Measurements from ENCODE around the gene AGBL1.

Gene AGBL1

DNA sequence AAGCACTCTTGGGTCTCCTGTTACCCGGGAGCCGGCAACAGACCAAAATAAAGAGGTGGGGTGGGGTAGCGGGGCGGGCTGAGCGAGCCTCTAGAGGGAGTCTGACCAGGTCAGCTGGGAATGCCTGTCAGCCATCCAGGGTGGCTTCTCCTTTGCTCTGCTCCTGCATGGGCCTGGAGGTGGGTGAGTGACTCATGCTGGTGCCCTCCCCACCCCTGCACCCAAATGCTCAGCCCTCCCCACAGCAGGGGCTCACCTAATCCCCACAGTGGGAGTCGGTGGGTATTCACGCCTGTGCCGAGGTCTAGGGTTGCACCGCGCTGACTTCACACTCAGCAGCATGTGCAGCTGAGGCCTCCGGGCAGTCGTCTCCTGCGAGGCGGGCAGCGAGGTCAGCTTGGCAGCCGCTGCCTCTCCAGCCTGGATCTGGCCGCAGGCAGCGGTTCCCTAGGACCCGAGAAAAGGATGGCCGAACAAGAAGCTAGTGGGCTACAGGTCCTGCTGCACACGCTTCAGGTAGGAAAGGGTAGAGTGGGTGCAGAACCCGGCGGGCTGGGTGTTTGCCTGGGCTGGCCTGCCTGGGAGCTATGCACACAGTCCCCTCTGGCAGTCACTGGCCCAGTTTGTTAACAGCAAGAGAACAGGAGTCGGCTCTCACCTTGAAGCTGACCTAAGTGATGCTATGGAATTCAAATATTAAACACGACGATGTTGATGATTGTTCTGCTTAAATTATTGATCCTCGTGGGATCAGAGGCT is at the start of gene AGBL1:
AGBL1 (plus strand) TSS at position 364 of the 759 bp plus-strand sequence.
- TF ChIP-seq, protein P1, sequence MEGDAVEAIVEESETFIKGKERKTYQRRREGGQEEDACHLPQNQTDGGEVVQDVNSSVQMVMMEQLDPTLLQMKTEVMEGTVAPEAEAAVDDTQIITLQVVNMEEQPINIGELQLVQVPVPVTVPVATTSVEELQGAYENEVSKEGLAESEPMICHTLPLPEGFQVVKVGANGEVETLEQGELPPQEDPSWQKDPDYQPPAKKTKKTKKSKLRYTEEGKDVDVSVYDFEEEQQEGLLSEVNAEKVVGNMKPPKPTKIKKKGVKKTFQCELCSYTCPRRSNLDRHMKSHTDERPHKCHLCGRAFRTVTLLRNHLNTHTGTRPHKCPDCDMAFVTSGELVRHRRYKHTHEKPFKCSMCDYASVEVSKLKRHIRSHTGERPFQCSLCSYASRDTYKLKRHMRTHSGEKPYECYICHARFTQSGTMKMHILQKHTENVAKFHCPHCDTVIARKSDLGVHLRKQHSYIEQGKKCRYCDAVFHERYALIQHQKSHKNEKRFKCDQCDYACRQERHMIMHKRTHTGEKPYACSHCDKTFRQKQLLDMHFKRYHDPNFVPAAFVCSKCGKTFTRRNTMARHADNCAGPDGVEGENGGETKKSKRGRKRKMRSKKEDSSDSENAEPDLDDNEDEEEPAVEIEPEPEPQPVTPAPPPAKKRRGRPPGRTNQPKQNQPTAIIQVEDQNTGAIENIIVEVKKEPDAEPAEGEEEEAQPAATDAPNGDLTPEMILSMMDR (IDR thresholded peaks at IDR 0.05; ENCODE audit: control insufficient read depth, insufficient read depth, low read depth, low read length, missing control alignments): no peak
- DNase-seq (ENCODE audit: low read depth): no peak
- H3K4me3 ChIP-seq (ENCODE audit: control insufficient read depth, low read depth, low read length): no peak within 1 kb of the TSS

DNA sequence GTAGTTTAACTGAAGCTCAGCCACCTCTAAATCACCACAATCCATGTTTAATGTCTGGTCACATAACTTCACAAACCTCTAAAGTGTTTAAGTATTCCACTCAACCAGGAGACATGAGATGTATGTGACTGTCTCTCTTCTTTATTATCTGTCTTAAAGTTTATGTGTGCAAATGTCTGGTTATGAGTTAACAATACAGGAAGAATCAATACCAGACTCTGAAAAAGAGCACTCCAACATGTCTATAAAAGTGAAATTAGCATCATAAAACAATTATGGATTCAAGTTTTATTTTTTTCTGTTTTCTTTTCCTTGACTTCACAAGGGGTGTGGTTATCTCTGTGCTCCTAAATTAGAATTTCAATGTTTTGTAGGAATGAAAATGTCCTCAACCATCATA is 44.8 kb upstream of the AGBL1 start:
- no peak for DNase-seq (ENCODE audit: low read depth)
- TF ChIP-seq, protein P1 (IDR thresholded peaks at IDR 0.05; ENCODE audit: control insufficient read depth, insufficient read depth, low read depth, low read length, missing control alignments): no peak
- no peak overlapping the region for H3K4me3 ChIP-seq (ENCODE audit: control insufficient read depth, low read depth, low read length)

DNA sequence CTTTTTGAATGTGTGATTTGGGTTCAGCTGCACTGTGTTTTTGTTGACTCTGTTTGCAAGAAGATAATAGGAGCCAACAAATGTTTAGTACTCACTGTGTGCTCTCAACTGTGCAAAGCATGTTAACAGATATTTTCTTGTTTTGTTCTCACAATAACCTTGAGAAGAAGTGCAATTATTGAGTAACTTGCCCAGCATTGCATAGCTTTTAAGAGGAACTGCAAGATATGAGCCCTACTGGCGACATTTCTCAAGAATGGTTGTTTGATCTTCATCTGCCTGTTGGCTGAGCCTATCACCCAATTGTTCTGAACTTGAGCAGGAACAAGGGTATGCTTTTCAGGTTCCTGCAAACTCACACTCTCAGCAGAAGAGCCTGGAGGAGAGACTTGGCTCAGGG is 43.4 kb upstream of the AGBL1 start:
- no peak for DNase-seq (ENCODE audit: low read depth)
- H3K4me3 ChIP-seq (ENCODE audit: control insufficient read depth, low read depth, low read length): no peak overlapping the region
- TF ChIP-seq, protein P1 (IDR thresholded peaks at IDR 0.05; ENCODE audit: control insufficient read depth, insufficient read depth, low read depth, low read length, missing control alignments): no peak

DNA sequence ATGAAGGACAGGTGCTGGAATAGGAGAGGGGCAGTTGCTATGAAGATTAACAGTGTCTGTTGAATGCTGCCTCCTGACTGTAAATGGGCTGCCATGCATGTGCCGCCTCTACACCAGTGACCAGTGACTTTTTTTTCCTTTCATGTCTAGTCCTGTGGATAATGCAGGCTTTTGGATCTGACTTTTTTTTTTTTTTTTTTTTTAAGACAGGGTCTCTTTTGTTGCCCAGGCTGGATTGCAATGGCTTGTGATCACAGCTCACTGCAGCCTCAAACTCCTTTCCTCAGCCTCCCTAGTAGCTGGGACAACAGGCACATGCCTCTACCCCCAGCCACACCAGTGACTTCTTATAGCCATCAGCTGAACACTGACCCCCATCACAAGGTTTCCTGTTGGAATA is 41.2 kb upstream of the AGBL1 start:
- H3K4me3 ChIP-seq (ENCODE audit: control insufficient read depth, low read depth, low read length): no peak overlapping the region
- TF ChIP-seq, protein P1 (IDR thresholded peaks at IDR 0.05; ENCODE audit: control insufficient read depth, insufficient read depth, low read depth, low read length, missing control alignments): no peak
- DNase-seq (ENCODE audit: low read depth): no peak

DNA sequence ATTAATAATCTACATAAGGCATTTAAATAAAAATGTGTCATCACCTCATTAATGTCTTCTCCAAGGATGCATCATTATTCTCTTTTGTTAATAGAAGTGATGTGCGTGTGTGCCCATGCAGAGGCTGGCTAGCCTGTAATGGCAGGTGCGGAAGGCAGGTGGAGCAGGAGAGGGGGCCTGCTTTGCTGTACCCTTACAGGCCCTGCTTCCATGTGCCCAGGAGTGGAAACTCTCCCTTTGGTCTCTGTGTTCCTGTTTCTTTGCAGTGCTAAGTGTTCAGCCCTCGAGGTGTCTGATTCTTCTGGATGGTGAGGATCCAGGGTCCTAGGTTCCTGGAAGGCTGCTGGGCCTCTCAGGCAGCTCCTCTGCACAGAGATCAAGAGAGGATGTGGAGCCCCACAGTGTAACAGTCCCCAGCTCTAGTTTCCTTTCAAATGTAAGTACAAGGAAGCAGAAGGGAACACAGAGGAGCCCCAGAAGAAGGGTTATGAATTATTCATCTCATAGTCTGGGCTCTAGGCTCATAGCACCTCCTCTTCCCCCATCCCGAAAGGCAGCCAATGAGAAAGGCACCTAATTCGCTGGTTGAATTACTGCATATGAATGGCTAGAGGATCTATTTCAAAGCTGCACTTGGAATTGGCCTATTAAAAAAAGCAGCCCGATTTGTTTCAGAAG is 39.2 kb upstream of the AGBL1 start:
- no peak for DNase-seq (ENCODE audit: low read depth)
- H3K4me3 ChIP-seq (ENCODE audit: control insufficient read depth, low read depth, low read length): no peak overlapping the region
- TF ChIP-seq, protein P1 (IDR thresholded peaks at IDR 0.05; ENCODE audit: control insufficient read depth, insufficient read depth, low read depth, low read length, missing control alignments): no peak

DNA sequence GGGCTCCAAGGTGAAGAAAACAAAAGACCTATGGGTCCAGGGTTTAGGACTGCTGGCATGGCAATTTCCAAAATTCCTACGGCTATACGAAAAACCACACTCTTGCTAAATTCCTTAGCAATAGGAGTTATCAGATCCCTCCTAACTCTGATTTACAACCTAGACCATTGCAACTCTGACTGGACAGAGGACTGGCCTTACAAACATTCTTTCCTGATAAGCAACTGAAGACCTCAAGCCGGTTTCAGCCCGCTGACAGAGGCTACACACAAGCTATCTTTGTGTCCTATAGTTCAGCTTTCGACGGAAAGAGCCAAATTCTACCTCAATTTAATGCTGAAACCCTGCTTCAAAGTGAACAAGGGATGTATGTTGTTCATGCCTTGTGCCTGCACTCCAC is 38.3 kb upstream of the AGBL1 start:
- no peak overlapping the region for H3K4me3 ChIP-seq (ENCODE audit: control insufficient read depth, low read depth, low read length)
- TF ChIP-seq, protein P1 (IDR thresholded peaks at IDR 0.05; ENCODE audit: control insufficient read depth, insufficient read depth, low read depth, low read length, missing control alignments): no peak
- DNase-seq (ENCODE audit: low read depth): no peak

All from AG09309 (cell line).